MM.1S (cell line): ENCODE results near the gene CACNB2.
A peak's percentile ranks its signal among the peaks of the same experiment; 100 is the strongest.

Experiments used
- DNase-seq: peaks from one replicate; pipeline ENCODE4 v3.0.0-alpha.2; 2015
- H2AFZ ChIP-seq: fragments of 300-600 bp; sonication (generic); 2 replicates; pipeline ENCODE4 v1.6.0; 2016; ENCODE audit warnings: antibody characterized with exemption, low read length
- H3F3A ChIP-seq: fragments of 300-600 bp; sonication (generic); 2 replicates; pipeline ENCODE4 v1.6.1; 2016; ENCODE audit warnings: mild to moderate bottlenecking, antibody characterized with exemption, low read length, moderate library complexity, mixed read lengths; ENCODE audit not compliant: insufficient read depth
- H3K27ac ChIP-seq: fragments of 300-600 bp; sonication (generic); 2 replicates; pipeline ENCODE4 v1.5.1; 2016; ENCODE audit warnings: mild to moderate bottlenecking, low read length
- H3K27me3 ChIP-seq: fragments of 300-600 bp; sonication (generic); replicated peaks from 2 replicates; pipeline ENCODE4 v1.6.0; 2016; ENCODE audit warnings: low read length; ENCODE audit not compliant: insufficient read depth
- H3K36me3 ChIP-seq: fragments of 300-600 bp; sonication (generic); replicated peaks from 2 replicates; pipeline ENCODE4 v1.6.1; 2016; ENCODE audit warnings: mild to moderate bottlenecking, low read length, mixed read lengths; ENCODE audit not compliant: insufficient read depth
- H3K4me1 ChIP-seq: fragments of 300-600 bp; sonication (generic); 2 replicates; pipeline ENCODE4 v1.6.1; 2016; ENCODE audit warnings: low read length, mixed read lengths
- H3K4me2 ChIP-seq: fragments of 300-600 bp; sonication (generic); 2 replicates; pipeline ENCODE4 v1.6.0; 2016; ENCODE audit warnings: low read depth, low read length
- H3K4me3 ChIP-seq: fragments of 300-600 bp; sonication (generic); 2 replicates; pipeline ENCODE4 v1.5.1; 2016; ENCODE audit warnings: low read length, mixed read lengths
- H3K79me2 ChIP-seq: fragments of 300-600 bp; sonication (generic); 2 replicates; pipeline ENCODE4 v1.6.1; 2016; ENCODE audit warnings: mixed run types, low read length, mixed read lengths
- H3K9ac ChIP-seq: fragments of 300-600 bp; sonication (generic); 2 replicates; pipeline ENCODE4 v1.6.1; 2016; ENCODE audit warnings: low read length, mixed read lengths
- H3K9me2 ChIP-seq: fragments of 300-600 bp; sonication (generic); replicated peaks from 2 replicates; pipeline ENCODE4 v1.6.1; 2016; ENCODE audit warnings: mild to moderate bottlenecking, low read length, mixed read lengths; ENCODE audit not compliant: insufficient read depth
- H3K9me3 ChIP-seq: fragments of 300-600 bp; sonication (generic); replicated peaks from 2 replicates; pipeline ENCODE4 v1.6.1; 2016; ENCODE audit warnings: mild to moderate bottlenecking, low read length, mixed read lengths; ENCODE audit not compliant: insufficient read depth
- H4K20me1 ChIP-seq: fragments of 300-600 bp; sonication (generic); 2 replicates; pipeline ENCODE4 v1.6.1; 2016; ENCODE audit warnings: mild to moderate bottlenecking, low read length, moderate library complexity, mixed read lengths; ENCODE audit not compliant: insufficient read depth
- EZH2 ChIP-seq: fragments of 300-600 bp; sonication (generic); optimal IDR thresholded peaks from 2 replicates; pipeline ENCODE3; 2017; ENCODE audit warnings: low read depth, mild to moderate bottlenecking, antibody characterized with exemption, low read length, mixed read lengths
- EZH2phosphoT487 ChIP-seq: fragments of 300-600 bp; sonication (generic); IDR thresholded peaks from 2 replicates; pipeline ENCODE4 v1.6.1; 2018; ENCODE audit warnings: antibody characterized with exemption, low read length
- TF ChIP-seq, protein P1 (sequence below): fragments of 300-600 bp; sonication (generic); IDR thresholded peaks from 2 replicates; pipeline ENCODE4 v1.5.1; 2016; ENCODE audit warnings: antibody characterized with exemption, low read length, mixed read lengths

The CACNB2 gene

DNA sequence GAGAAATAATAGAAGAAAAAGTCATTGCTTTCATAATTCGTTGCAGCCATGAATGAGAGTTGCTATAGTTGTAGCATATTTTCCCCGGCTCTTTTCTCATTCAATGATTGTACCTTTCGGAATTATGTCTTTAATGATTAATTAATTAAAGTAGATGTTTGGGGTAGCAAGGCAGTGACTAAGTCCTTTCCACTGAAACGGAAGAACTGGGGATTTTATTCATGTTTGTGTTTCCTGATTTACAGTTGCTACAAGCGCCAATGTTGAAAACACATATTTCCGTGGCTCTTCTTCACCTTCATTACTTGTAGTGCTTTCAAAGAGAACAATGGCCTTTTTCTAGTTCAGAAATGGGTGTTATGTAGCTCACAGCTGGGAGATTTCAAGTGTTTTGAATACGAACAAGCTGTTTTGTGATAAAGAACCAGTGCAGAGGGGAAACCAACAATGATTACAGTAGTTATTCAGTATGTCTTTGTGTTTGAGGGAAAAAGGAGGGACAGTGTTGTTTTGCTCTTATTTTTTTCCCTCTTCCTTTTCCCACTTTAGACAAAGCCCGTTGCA lies 357.7 kb downstream of the CACNB2 start:
- no peak overlapping the region for H3K27ac ChIP-seq
- H3F3A ChIP-seq = peaks cover 9% of the 10 kb centered on the region
- H3K9ac ChIP-seq = no peak overlapping the region
- no peaks in the 10 kb centered on the region for H3K9me2 ChIP-seq
- no peak for DNase-seq
- no peaks in the 10 kb centered on the region for H3K9me3 ChIP-seq
- no peaks in the 10 kb centered on the region for H3K27me3 ChIP-seq
- H4K20me1 ChIP-seq = no peaks in the 10 kb centered on the region
- H3K4me2 ChIP-seq = no peak overlapping the region
- no peaks in the 10 kb centered on the region for H3K36me3 ChIP-seq
- no peak overlapping the region for H3K4me3 ChIP-seq
- H2AFZ ChIP-seq = no peak overlapping the region
- H3K4me1 ChIP-seq = peaks cover 14% of the 10 kb centered on the region
- H3K79me2 ChIP-seq = no peaks in the 10 kb centered on the region
- TF ChIP-seq, protein P1, sequence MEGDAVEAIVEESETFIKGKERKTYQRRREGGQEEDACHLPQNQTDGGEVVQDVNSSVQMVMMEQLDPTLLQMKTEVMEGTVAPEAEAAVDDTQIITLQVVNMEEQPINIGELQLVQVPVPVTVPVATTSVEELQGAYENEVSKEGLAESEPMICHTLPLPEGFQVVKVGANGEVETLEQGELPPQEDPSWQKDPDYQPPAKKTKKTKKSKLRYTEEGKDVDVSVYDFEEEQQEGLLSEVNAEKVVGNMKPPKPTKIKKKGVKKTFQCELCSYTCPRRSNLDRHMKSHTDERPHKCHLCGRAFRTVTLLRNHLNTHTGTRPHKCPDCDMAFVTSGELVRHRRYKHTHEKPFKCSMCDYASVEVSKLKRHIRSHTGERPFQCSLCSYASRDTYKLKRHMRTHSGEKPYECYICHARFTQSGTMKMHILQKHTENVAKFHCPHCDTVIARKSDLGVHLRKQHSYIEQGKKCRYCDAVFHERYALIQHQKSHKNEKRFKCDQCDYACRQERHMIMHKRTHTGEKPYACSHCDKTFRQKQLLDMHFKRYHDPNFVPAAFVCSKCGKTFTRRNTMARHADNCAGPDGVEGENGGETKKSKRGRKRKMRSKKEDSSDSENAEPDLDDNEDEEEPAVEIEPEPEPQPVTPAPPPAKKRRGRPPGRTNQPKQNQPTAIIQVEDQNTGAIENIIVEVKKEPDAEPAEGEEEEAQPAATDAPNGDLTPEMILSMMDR = no peak
- TF ChIP-seq EZH2phosphoT487 (no peak), EZH2 (no peak)

DNA sequence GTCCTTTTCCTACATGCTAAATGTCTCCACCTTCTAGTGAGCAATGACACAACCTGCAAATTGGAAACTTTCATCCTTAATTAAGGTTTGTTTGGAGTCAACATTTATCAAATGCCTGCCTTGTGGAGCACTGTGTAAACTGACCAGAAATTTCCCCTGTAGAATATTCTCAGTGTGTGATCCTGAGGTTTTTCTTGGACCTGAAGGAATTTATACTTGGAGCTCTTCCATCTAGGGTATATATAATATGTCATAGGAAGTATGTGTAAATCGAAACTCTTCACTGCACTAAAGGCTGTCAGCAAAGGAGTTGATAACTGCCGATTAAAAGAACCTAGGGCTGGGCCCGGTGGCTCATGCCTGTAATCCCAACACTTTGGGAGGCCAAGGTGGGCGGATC lies 358.8 kb downstream of the CACNB2 start:
- no peak overlapping the region for H2AFZ ChIP-seq
- no peaks in the 10 kb centered on the region for H3K36me3 ChIP-seq
- peaks cover 14% of the 10 kb centered on the region for H3K4me1 ChIP-seq
- no peak overlapping the region for H3K27ac ChIP-seq
- no peaks in the 10 kb centered on the region for H3K9me3 ChIP-seq
- H3F3A ChIP-seq = peaks cover 9% of the 10 kb centered on the region
- DNase-seq = no peak
- no peak overlapping the region for H3K4me2 ChIP-seq
- TF ChIP-seq, protein P1 = no peak
- TF ChIP-seq EZH2 (no peak), EZH2phosphoT487 (no peak)
- H3K4me3 ChIP-seq = no peak overlapping the region
- no peaks in the 10 kb centered on the region for H4K20me1 ChIP-seq
- H3K79me2 ChIP-seq = no peaks in the 10 kb centered on the region
- H3K9ac ChIP-seq = no peak overlapping the region
- no peaks in the 10 kb centered on the region for H3K27me3 ChIP-seq
- no peaks in the 10 kb centered on the region for H3K9me2 ChIP-seq

DNA sequence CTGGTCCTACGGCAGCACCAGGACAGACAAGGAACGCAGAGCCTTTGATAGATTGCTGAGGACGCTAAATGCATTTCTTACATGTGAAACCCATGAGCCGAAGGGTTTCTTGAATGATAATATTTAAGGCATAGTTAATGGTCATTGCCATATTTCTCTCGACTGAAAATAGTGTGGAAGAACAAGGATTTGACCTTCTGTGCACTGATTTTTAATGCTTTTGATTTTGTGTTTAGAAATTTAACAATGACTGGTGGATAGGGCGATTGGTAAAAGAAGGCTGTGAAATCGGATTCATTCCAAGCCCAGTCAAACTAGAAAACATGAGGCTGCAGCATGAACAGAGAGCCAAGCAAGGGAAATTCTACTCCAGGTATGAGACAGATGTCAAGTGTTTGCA lies 360.4 kb downstream of the CACNB2 start:
- H3K27ac ChIP-seq = peak overlapping the region; percentile 41; the same call in 1 of the 2 replicates
- no peaks in the 10 kb centered on the region for H4K20me1 ChIP-seq
- H3K4me3 ChIP-seq = no peak overlapping the region
- no peak for DNase-seq
- no peak for TF ChIP-seq EZH2phosphoT487
- no peak for TF ChIP-seq EZH2
- TF ChIP-seq, protein P1 = no peak
- H3K79me2 ChIP-seq = no peaks in the 10 kb centered on the region
- peak overlapping the region; percentile 63; the same call in 1 of the 2 replicates for H3K4me2 ChIP-seq
- H3K4me1 ChIP-seq = peaks cover 14% of the 10 kb centered on the region
- H3K36me3 ChIP-seq = no peaks in the 10 kb centered on the region
- no peaks in the 10 kb centered on the region for H3K9me2 ChIP-seq
- no peak overlapping the region for H3K9ac ChIP-seq
- H3F3A ChIP-seq = peaks cover 9% of the 10 kb centered on the region
- H2AFZ ChIP-seq = no peak overlapping the region
- H3K9me3 ChIP-seq = no peaks in the 10 kb centered on the region
- no peaks in the 10 kb centered on the region for H3K27me3 ChIP-seq
